ENCODE results near the gene SLC26A3. TPM values are rescaled to one million over a fixed set of nuclear protein-coding genes. Genes with fewer than 3 reads are reported as not detected.

The SLC26A3 gene
- total RNA-seq, 4 donors from 2014 or later, result 1.0 TPM; not detected in 3

DNA sequence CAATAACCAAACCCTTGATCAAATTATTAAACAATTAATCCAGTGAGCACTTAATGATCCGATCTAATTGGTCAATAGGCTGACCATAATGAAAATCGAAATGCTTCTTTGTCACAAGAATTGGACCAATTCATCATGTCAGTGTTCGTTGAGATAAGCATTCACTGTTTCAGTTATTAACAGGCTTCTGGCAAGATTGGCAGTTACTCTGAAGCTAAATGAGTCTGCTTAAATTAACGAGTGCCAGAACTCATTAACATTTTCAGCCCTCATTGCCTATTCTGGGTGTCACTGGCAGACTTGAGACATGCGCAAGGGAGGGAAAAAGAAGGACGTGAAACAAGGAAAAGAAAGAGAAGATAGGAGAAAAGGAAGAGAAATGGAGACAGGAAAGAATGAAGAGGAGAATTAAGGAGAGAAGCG lies 30.7 kb upstream of the SLC26A3 start:
- no peak for DNase-seq (ENCODE audit: low spot score)
- no peak for ATAC-seq (ENCODE audit: low FRiP score)
- no peak for TF ChIP-seq CTCF (IDR thresholded peaks at IDR 0.05)

DNA sequence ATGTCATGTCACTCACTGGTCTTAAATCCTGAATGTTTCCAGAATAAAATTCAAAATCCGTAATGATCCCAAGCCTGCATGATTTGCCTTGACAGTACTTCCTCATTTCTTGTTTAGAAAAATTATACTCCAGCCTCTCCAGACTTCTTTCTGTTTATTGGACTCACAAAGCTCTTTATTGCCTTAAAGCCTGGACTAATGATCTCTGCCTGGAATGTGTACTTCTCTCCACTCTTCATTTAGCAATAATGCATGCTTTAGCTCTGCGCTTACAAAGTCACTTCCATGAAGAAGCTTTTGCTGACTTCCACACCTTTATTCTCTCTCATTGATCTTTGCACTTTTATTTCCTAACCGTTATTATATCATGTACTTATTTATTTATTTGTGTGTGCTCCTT lies 27.4 kb upstream of the SLC26A3 start:
- DNase-seq (ENCODE audit: low spot score) (no peak), ATAC-seq (ENCODE audit: low FRiP score) (no peak)
- TF ChIP-seq CTCF (IDR thresholded peaks at IDR 0.05), result no peak

GRCh38 chr7:107828540-107828939 lies 25.5 kb upstream of the SLC26A3 start:
- DNase-seq (ENCODE audit: low spot score) (no peak), ATAC-seq (ENCODE audit: low FRiP score) (no peak)
- TF ChIP-seq CTCF (IDR thresholded peaks at IDR 0.05), result no peak

GRCh38 chr7:107827501-107827900 lies 24.5 kb upstream of the SLC26A3 start:
- DNase-seq (ENCODE audit: low spot score) (no peak), ATAC-seq (ENCODE audit: low FRiP score) (no peak)
- no peak for TF ChIP-seq CTCF (IDR thresholded peaks at IDR 0.05)

DNA sequence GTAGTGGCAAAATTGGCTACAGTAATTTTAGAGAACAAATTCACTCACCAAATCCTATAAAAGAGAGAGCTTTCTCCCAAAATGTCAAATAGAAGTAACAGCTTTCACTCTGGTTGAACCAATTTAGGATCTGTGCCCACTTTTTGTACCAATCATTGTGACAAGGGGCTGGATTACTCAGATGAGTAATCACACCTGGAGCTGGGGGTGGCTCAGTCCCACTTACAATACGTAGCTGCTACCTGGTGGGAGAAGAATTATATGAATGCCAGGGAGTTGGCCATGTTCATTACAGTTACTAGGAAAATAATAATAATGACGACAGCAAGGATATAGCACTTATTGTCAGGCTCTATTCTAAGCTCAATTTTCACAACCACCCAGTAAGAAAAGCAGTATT lies 23.4 kb upstream of the SLC26A3 start:
- no peak for DNase-seq (ENCODE audit: low spot score)
- no peak for TF ChIP-seq CTCF (IDR thresholded peaks at IDR 0.05)
- no peak for ATAC-seq (ENCODE audit: low FRiP score)

DNA sequence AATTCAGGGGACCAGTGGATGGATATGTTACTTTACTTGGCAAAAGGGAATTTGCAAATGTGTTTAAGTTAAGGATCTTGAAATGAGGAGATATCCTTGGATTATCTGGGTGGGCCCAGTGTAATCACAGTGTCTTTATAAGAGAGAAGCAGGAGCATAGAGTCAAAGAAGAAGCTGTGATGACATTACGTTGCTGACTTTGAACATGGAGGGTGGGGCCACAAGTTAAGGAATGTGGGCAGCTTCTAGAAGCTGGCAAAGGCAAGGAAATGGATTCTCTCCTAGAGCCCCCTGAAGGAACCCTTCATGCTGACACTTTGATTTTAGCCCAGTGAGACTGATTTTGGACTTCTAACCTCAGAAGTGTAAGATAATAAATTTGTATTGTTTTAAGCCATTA lies 21.8 kb upstream of the SLC26A3 start:
- ATAC-seq (ENCODE audit: low FRiP score), result no peak
- no peak for TF ChIP-seq CTCF (IDR thresholded peaks at IDR 0.05)
- no peak for DNase-seq (ENCODE audit: low spot score)

DNA sequence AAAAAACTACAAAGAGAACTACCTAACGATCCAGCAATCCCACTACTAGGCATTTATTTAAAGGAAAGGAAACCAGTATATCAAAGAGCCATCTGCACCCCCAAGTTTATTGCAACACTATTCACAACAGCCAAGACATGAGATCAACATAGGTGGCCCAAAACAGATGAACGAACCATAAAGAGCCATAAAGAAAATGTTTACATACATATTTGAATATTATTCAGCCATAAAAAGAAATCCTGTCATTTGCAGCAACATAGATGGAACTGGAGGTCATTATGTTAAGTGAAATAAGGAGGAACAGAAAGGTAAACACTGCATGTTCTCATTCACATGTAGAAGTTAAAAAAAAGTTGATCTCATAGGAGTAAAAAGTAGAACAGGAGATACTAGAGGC lies 15.6 kb upstream of the SLC26A3 start:
- no peak for DNase-seq (ENCODE audit: low spot score)
- no peak for ATAC-seq (ENCODE audit: low FRiP score)

More for the DNA sequence above, 15.6 kb upstream of the SLC26A3 start:
- TF ChIP-seq CTCF (IDR thresholded peaks at IDR 0.05), result no peak
